B cell (primary cell): ENCODE data around the gene ARFGEF2. TPM values are rescaled to one million over a fixed set of nuclear protein-coding genes. Genes with fewer than 3 reads are reported as not detected.

Experiments used
- ATAC-seq: fragments of 200-7000 bp; cut with Tn5 transposase; one replicate; pipeline ENCODE4 v1.10.0; 2021; ENCODE audit warnings: low read depth, mild to moderate bottlenecking, moderate number of reproducible peaks, moderate library complexity
- CTCF ChIA-PET: fragments of 350-600 bp; sonication (Branson Sonifier 250); formaldehyde crosslinking; loops from one replicate; lab custom pipeline; 2021; ENCODE audit warnings: antibody characterized with exemption, inconsistent platforms; lab: Charles Lee
- POLR2A ChIA-PET: fragments of 350-600 bp; sonication (Branson Sonifier 250); formaldehyde crosslinking; loops from one replicate; lab custom pipeline; 2021; ENCODE audit warnings: antibody characterized with exemption; lab: Charles Lee
- DNase-seq: peaks from one replicate; pipeline ENCODE4 v3.0.0; 2013
- H2AFZ ChIP-seq: 2 replicates; pipeline ENCODE4 v1.6.1; 2012; ENCODE audit warnings: mild to moderate bottlenecking, low read depth, low read length; ENCODE audit not compliant: insufficient read depth, poor library complexity, severe bottlenecking
- H3K27ac ChIP-seq, 2 donors: 1 replicate in 1 of 2; 2 replicates in 1 of 2; pipeline ENCODE4 v1.5.1; 2012 to 2013; ENCODE audit warnings: low read length in 2 of 2, mild to moderate bottlenecking in 2 of 2, moderate library complexity in 1 of 2
- H3K27me3 ChIP-seq, 4 experiments: fragments of 200-600 bp in 1 of 4; sonication (generic) in 1 of 4; replicated peaks in 1 of 4; 1 replicate in 2 of 4; 2 replicates in 2 of 4; pipeline versions ENCODE4 v1.6.1 to v1.7.0; 2013 to 2016; ENCODE audit warnings: low read length in 3 of 4, mild to moderate bottlenecking in 2 of 4, mixed read lengths in 1 of 4, moderate library complexity in 1 of 4; ENCODE audit not compliant: insufficient read depth in 4 of 4, control insufficient read depth in 3 of 4; ENCODE audit errors: control extremely low read depth in 1 of 4
- H3K36me3 ChIP-seq, 2 experiments: replicated peaks in 1 of 2; 1 replicate in 1 of 2; 2 replicates in 1 of 2; pipeline versions ENCODE4 v1.6.1 to v1.7.1; 2013; ENCODE audit warnings: low read length in 1 of 2; ENCODE audit not compliant: insufficient read depth in 2 of 2, control insufficient read depth in 1 of 2; ENCODE audit errors: control extremely low read depth in 1 of 2, extremely low read depth in 1 of 2
- H3K4me1 ChIP-seq, 2 donors: fragments of 200-600 bp in 1 of 2; sonication (generic) in 1 of 2; 1 replicate in 1 of 2; 2 replicates in 1 of 2; pipeline versions ENCODE4 v1.5.1 to v1.6.1; 2013 to 2017; ENCODE audit warnings: low read length in 2 of 2; ENCODE audit not compliant: control insufficient read depth in 2 of 2, insufficient read depth in 2 of 2
- H3K4me2 ChIP-seq: replicated peaks from 2 replicates; pipeline ENCODE3; 2012; ENCODE audit warnings: mild to moderate bottlenecking, low read depth, low read length; ENCODE audit not compliant: poor library complexity, severe bottlenecking
- H3K4me3 ChIP-seq, 5 experiments: fragments of 200-600 bp in 1 of 5; sonication (generic) in 1 of 5; 1 replicate in 3 of 5; 2 replicates in 2 of 5; pipeline versions ENCODE4 v1.5.1 to v1.7.0; 2011 to 2016; ENCODE audit warnings: low read length in 4 of 5, mild to moderate bottlenecking in 4 of 5, low read depth in 2 of 5, control low read depth in 1 of 5, moderate library complexity in 1 of 5; ENCODE audit not compliant: insufficient read depth in 1 of 5; ENCODE audit errors: control extremely low read depth in 1 of 5, extremely low read depth in 1 of 5
- H3K79me2 ChIP-seq: fragments of 200-600 bp; sonication (generic); one replicate; pipeline ENCODE4 v1.6.0; 2016; ENCODE audit warnings: low read length; ENCODE audit not compliant: control insufficient read depth, insufficient read depth
- H3K9ac ChIP-seq: fragments of 200-600 bp; sonication (generic); 2 replicates; pipeline ENCODE4 v1.6.1; 2017; ENCODE audit warnings: mild to moderate bottlenecking, low read length, moderate library complexity
- H3K9me3 ChIP-seq, 3 donors: one replicate each; pipeline versions ENCODE4 v1.6.1 to v1.7.1; 2013; ENCODE audit warnings: low read length in 2 of 3; ENCODE audit not compliant: control insufficient read depth in 2 of 3, insufficient read depth in 1 of 3; ENCODE audit errors: control extremely low read depth in 1 of 3
- H4K20me1 ChIP-seq: 2 replicates; pipeline ENCODE4 v1.6.0; 2012; ENCODE audit warnings: mild to moderate bottlenecking, low read length; ENCODE audit not compliant: insufficient read depth, control insufficient read depth, poor library complexity, severe bottlenecking
- H3K27ac Mint-ChIP-seq: one replicate; pipeline ENCODE4 v1.8.0; 2021; ENCODE audit warnings: mixed read lengths
- H3K27me3 Mint-ChIP-seq: one replicate; pipeline ENCODE4 v1.8.0; 2021; ENCODE audit warnings: mixed read lengths
- H3K4me1 Mint-ChIP-seq: one replicate; pipeline ENCODE4 v1.8.0; 2021; ENCODE audit warnings: mixed read lengths
- H3K4me3 Mint-ChIP-seq: one replicate; pipeline ENCODE4 v1.8.0; 2021; ENCODE audit warnings: mixed read lengths
- H3K9me3 Mint-ChIP-seq: one replicate; pipeline ENCODE4 v1.8.0; 2022; ENCODE audit warnings: mixed read lengths; ENCODE audit not compliant: insufficient read depth
- EZH2 ChIP-seq: IDR thresholded peaks from 2 replicates; pipeline ENCODE4 v1.6.1; 2012; ENCODE audit warnings: borderline replicate concordance, low read depth, mild to moderate bottlenecking, moderate library complexity, low read length; ENCODE audit not compliant: insufficient read depth, poor library complexity, severe bottlenecking
- WGBS: methylation state at CpG from one replicate; pipeline ENCODE4 v1.1.5; 2013; ENCODE audit warnings: missing lambda C conversion rate; ENCODE audit not compliant: insufficient coverage; 5-methylcytosine and 5-hydroxymethylcytosine counted together
- intact Hi-C: fragments of 100-400 bp; cut with micrococcal nuclease; formaldehyde crosslinking; loops from one replicate; pipeline ENCODE4 v1.10.0; 2022
- polyA plus RNA-seq: library from polyadenylated mRNA; depleted of rRNA; stranded (reverse); fragments of >200 nt; gene quantifications from 2 replicates; pipeline ENCODE4 v1.2.3, GENCODE V29; 2012
- total RNA-seq, 2 donors: library from RNA; stranded (reverse); fragments of 120-200 nt in 1 of 2; gene quantifications; 1 replicate in 1 of 2; 2 replicates in 1 of 2; pipeline versions ENCODE4 v1.2.3 to v1.2.4, GENCODE V29; 2013 to 2022
- TF ChIP-seq, protein P1 (sequence below): fragments of 200-600 bp; IDR thresholded peaks from one replicate; pipeline ENCODE4 v1.8.0; 2022; ENCODE audit warnings: antibody characterized with exemption, mild to moderate bottlenecking

Gene ARFGEF2
- total and polyA plus RNA-seq, 2 donors (not counting 1 experiment from before 2014, with no cell fraction given) = 10.8 to 34.3 TPM

DNA sequence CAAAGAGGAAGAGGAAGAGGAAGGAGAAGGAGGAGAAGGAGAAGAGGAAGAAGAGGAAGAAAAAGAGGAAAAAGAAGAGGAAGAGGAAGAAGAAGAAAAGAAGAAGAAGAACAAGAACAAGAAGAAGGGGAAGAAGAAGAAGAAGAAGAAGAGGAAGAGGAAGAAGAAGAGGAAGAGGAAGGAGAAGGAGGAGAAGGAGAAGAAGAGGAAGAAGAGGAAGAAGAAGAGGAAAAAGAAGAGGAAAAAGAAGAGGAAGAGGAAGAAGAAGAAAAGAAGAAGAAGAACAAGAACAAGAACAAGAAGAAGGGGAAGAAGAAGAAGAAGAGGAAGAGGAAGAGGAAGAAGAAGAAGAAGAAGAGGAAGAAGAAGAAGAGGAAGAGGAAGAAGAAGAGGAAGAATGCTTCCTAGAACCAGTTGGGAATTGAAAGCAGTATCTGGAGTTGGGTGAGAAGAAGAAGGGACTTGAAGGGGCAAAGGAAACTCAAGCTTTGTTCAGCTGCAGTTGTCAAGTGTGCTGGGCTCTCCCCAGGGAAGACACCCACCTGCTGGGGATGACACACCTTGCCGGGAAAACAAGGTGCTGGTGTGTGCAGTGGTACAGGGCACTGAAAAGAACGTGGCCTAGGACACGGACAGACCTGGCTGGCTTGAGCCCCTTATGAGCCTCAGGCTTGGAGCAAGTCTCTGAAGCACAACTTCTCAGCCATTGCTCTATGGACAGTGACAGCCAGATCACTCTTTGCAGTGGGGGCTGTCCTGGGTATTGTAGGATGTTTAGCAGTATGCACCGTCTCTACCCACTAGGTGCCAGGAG is 30.1 kb upstream of the ARFGEF2 start:
- DNase-seq (peak; percentile 32), ATAC-seq (peak; percentile 36)
- intact Hi-C loops = no loop called here
- Mint-ChIP-seq H3K4me3 (no peak overlapping the region), H3K27me3 (no peaks in the 10 kb centered on the region), H3K9me3 (peaks cover 3% of the 10 kb centered on the region), H3K27ac (no peak overlapping the region), H3K4me1 (peaks cover 19% of the 10 kb centered on the region)
- Histone ChIP-seq H3K27ac (peak overlapping the region in 1 of 2 donors; percentile 76), H3K79me2 (no peaks in the 10 kb centered on the region), H3K9me3 (peaks cover 0 to 19% (median 2%) of the 10 kb centered on the region in 3 donors), H3K27me3 (no peaks in the 10 kb centered on the region), H3K4me2 (no peak overlapping the region), H4K20me1 (no peaks in the 10 kb centered on the region), H3K36me3 (no peaks in the 10 kb centered on the region), H2AFZ (no peak overlapping the region), H3K4me3 (no peak overlapping the region), H3K4me1 (peaks cover 0 to 3% of the 10 kb centered on the region in 2 donors), H3K9ac (no peak overlapping the region)
- POLR2A ChIA-PET = no interaction called here
- 70% methylated on average over 3 of the region's 4 CpGs for WGBS
- TF ChIP-seq, protein P1, sequence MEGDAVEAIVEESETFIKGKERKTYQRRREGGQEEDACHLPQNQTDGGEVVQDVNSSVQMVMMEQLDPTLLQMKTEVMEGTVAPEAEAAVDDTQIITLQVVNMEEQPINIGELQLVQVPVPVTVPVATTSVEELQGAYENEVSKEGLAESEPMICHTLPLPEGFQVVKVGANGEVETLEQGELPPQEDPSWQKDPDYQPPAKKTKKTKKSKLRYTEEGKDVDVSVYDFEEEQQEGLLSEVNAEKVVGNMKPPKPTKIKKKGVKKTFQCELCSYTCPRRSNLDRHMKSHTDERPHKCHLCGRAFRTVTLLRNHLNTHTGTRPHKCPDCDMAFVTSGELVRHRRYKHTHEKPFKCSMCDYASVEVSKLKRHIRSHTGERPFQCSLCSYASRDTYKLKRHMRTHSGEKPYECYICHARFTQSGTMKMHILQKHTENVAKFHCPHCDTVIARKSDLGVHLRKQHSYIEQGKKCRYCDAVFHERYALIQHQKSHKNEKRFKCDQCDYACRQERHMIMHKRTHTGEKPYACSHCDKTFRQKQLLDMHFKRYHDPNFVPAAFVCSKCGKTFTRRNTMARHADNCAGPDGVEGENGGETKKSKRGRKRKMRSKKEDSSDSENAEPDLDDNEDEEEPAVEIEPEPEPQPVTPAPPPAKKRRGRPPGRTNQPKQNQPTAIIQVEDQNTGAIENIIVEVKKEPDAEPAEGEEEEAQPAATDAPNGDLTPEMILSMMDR = peak; percentile 20
- no peak for TF ChIP-seq EZH2
- CTCF ChIA-PET = interaction anchor here (1.0 kb wide), 1 partner anchor 234 kb away, joined by 4 read pairs; no protein-coding TSS in a partner anchor

DNA sequence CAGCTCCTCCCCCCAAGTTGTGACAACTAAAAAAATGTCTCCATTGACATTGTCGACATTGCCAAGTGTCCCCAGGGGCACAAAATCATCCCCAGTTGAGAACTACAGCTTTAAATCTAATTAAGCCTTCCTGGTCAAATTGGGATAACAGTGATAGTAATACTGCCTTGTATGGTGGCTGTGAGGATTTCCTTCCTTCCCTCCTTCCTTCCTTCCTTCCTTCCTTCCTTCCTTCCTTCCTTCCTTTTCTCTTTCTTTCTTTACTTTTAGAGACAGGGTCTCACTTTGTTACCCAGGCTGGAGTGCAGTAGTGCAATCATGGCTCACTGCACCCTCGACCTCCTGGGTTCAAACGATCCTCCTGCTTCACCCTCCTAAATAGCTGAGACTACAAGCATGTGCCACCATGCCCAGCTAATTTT is 29.5 kb upstream of the ARFGEF2 start:
- H3K4me3 Mint-ChIP-seq = no peak overlapping the region
- no peak overlapping the region for H3K27ac Mint-ChIP-seq
- ATAC-seq (no peak), DNase-seq (no peak)
- H3K9me3 Mint-ChIP-seq = peaks cover 3% of the 10 kb centered on the region
- Histone ChIP-seq H3K9ac (no peak overlapping the region), H3K36me3 (no peaks in the 10 kb centered on the region), H3K27me3 (no peaks in the 10 kb centered on the region), H3K79me2 (no peaks in the 10 kb centered on the region), H3K4me2 (no peak overlapping the region), H3K4me3 (no peak overlapping the region), H3K27ac (no peak overlapping the region), H3K9me3 (peaks cover 0 to 19% (median 2%) of the 10 kb centered on the region in 3 donors), H3K4me1 (peaks cover 0 to 3% of the 10 kb centered on the region in 2 donors), H2AFZ (no peak overlapping the region), H4K20me1 (no peaks in the 10 kb centered on the region)
- 90% methylated on average over 2 of the region's 3 CpGs for WGBS
- H3K4me1 Mint-ChIP-seq = peaks cover 19% of the 10 kb centered on the region
- H3K27me3 Mint-ChIP-seq = no peaks in the 10 kb centered on the region
- TF ChIP-seq, protein P1 = no peak
- no peak for TF ChIP-seq EZH2
- ChIA-PET CTCF (interaction anchor here (1.0 kb wide), 1 partner anchor 235 kb away, joined by 4 read pairs; no protein-coding TSS in a partner anchor), POLR2A (no interaction called here)
- intact Hi-C loops = no loop called here
